ENCODE results near the gene NLRC5. TPM values are rescaled to one million over a fixed set of nuclear protein-coding genes. Genes with fewer than 3 reads are reported as not detected.

Gene NLRC5
- total RNA-seq = 100 to 1,000 TPM in 1 of 4 donors, 10 to 100 TPM in 3; 47.6 to 314 (median 80.8) TPM

- Histone ChIP-seq H3K36me3 (no peaks in the 10 kb centered on the region), H3K9me3 (no peaks in the 10 kb centered on the region), H3K27me3 (no peaks in the 10 kb centered on the region), H3K4me1 (peaks cover 0 to 47% (median 17%) of the 10 kb centered on the region in 4 donors), H3K4me3 (peak within 1 kb of the TSS; percentile 68 to 83 (median 79)), H3K27ac (peak within 1 kb of the TSS; percentile 84 to 95 (median 86))
- DNase-seq = peak; percentile 92 to 95 (median 93)
- TF ChIP-seq CTCF (IDR thresholded peaks at IDR 0.05) = peak in 2 of 6 experiments; percentile 14 to 15
- TF ChIP-seq POLR2A (IDR thresholded peaks at IDR 0.05) = peak; percentile 87 to 91
Measured at GRCh38 chr16:56988948-56989945, at the start of gene NLRC5. NLRC5 (plus strand) TSS chr16:56989557; CDS start chr16:57020713, 31,156 bp downstream.

- Histone ChIP-seq H3K9me3 (no peaks in the 10 kb centered on the region), H3K36me3 (peaks cover 0 to 100% (median 3%) of the 10 kb centered on the region in 3 donors), H3K4me1 (peaks cover 0 to 25% (median 15%) of the 10 kb centered on the region in 4 donors), H3K27ac (peak overlapping the region in 3 of 4 donors; percentile 46 to 70 (median 52)), H3K4me3 (no peak overlapping the region), H3K27me3 (no peaks in the 10 kb centered on the region)
- TF ChIP-seq POLR2A (IDR thresholded peaks at IDR 0.05) = no peak
- no peak for TF ChIP-seq CTCF (IDR thresholded peaks at IDR 0.05)
- DNase-seq = no peak
Measured at GRCh38 chr16:56939801-56940200, 49.6 kb upstream of the NLRC5 start.

GRCh38 chr16:56941092-56941491 is 48.3 kb upstream of the NLRC5 start:
- TF ChIP-seq POLR2A (IDR thresholded peaks at IDR 0.05) (no peak), CTCF (IDR thresholded peaks at IDR 0.05) (no peak)
- no peak overlapping the region for H3K4me3 ChIP-seq
- peaks cover 0 to 21% (median 9%) of the 10 kb centered on the region in 4 donors for H3K4me1 ChIP-seq
- peak overlapping the region in 1 of 4 donors; percentile 70 for H3K27ac ChIP-seq
- DNase-seq = no peak
- H3K36me3 ChIP-seq = peaks cover 0 to 100% (median 3%) of the 10 kb centered on the region in 3 donors
- no peaks in the 10 kb centered on the region for H3K9me3 ChIP-seq
- H3K27me3 ChIP-seq = no peaks in the 10 kb centered on the region

GRCh38 chr16:56941856-56942331 is 47.5 kb upstream of the NLRC5 start:
- TF ChIP-seq CTCF (IDR thresholded peaks at IDR 0.05) (no peak), POLR2A (IDR thresholded peaks at IDR 0.05) (no peak)
- peak overlapping the region in 1 of 4 donors; percentile 27 for H3K27ac ChIP-seq
- H3K27me3 ChIP-seq = no peaks in the 10 kb centered on the region
- no peaks in the 10 kb centered on the region for H3K9me3 ChIP-seq
- H3K36me3 ChIP-seq = peaks cover 0 to 100% (median 3%) of the 10 kb centered on the region in 3 donors
- H3K4me1 ChIP-seq = peaks cover 0 to 21% (median 6%) of the 10 kb centered on the region in 4 donors
- no peak for DNase-seq
- no peak overlapping the region for H3K4me3 ChIP-seq

- TF ChIP-seq CTCF (IDR thresholded peaks at IDR 0.05) (no peak), POLR2A (IDR thresholded peaks at IDR 0.05) (no peak)
- peak overlapping the region in 1 of 4 donors; percentile 38 for H3K27ac ChIP-seq
- peaks cover 0 to 84% (median 3%) of the 10 kb centered on the region in 3 donors for H3K36me3 ChIP-seq
- peak in 1 of 3 donors; percentile 24 for DNase-seq
- no peak overlapping the region for H3K4me3 ChIP-seq
- no peaks in the 10 kb centered on the region for H3K9me3 ChIP-seq
- peaks cover 0 to 16% (median 4%) of the 10 kb centered on the region in 4 donors for H3K4me1 ChIP-seq
- H3K27me3 ChIP-seq = no peaks in the 10 kb centered on the region
Measured at GRCh38 chr16:56943761-56944375, 45.5 kb upstream of the NLRC5 start.

Measured in Peyer's patch (tissue), 4 donors.